ENCODE results near the gene TEX54. TPM values are rescaled to one million over a fixed set of nuclear protein-coding genes. Genes with fewer than 3 reads are reported as not detected.

TEX54 gene
- polyA plus RNA-seq, 2 of the 4 experiments (the other 2 are of a cell fraction): not detected

GRCh38 chr11:62842171-62842741 lies 9.6 kb upstream of the TEX54 start (continued):
- TF ChIP-seq NFE2L2 (conservative IDR thresholded peaks at IDR 0.05; ENCODE audit: low read length) (no peak), PHF8 (IDR thresholded peaks at IDR 0.05; ENCODE audit: borderline replicate concordance, low read depth) (peak; percentile 70; the same call in 1 of the 2 replicates), REST (IDR thresholded peaks at IDR 0.05) (no peak), MAX (IDR thresholded peaks at IDR 0.05) (no peak), SMC3 (IDR thresholded peaks at IDR 0.05) (no peak), RAD21 (conservative IDR thresholded peaks at IDR 0.05 in 1 of 2, IDR thresholded peaks at IDR 0.05 in 1 of 2) (no peak), CHD2 (IDR thresholded peaks at IDR 0.05; ENCODE audit: low read length, partially characterized antibody) (no peak), POLR2A (IDR thresholded peaks at IDR 0.05; ENCODE audit: low read length) (no peak; the same call in none of the 2 replicates), USF2 (IDR thresholded peaks at IDR 0.05) (no peak), POLR2AphosphoS2 (conservative IDR thresholded peaks at IDR 0.05; ENCODE audit: low read length) (no peak), E2F6 (IDR thresholded peaks at IDR 0.05; ENCODE audit: borderline replicate concordance, low read depth) (peak; percentile 46; the same call in 1 of the 2 replicates), HOXB13 (CRISPR knock-in tag; IDR thresholded peaks at IDR 0.05; ENCODE audit: low read depth) (peak; percentile 85), HEYL (CRISPR knock-in tag; IDR thresholded peaks at IDR 0.05) (no peak), BCL3 (IDR thresholded peaks at IDR 0.05) (no peak), MYC (IDR thresholded peaks at IDR 0.05; ENCODE audit: borderline replicate concordance, low read length) (no peak), ESRRA (IDR thresholded peaks at IDR 0.05; ENCODE audit: borderline replicate concordance, low read length) (no peak)

GRCh38 chr11:62841361-62842170 lies 8.9 kb upstream of the TEX54 start:
- no peaks in the 10 kb centered on the region for H3K9me3 ChIP-seq
- ATAC-seq: peak; percentile 87 to 91
- peak overlapping the region; percentile 94 to 99 for H3K27ac ChIP-seq
- FAIRE-seq: peak; percentile 100
- peak overlapping the region; percentile 89 for H3K4me3 ChIP-seq
- peaks cover 16% of the 10 kb centered on the region for H3K4me1 ChIP-seq
- POLR2A ChIA-PET: interaction anchor here (0.6 to 3.4 kb wide), 44 partner anchors 9 to 1097 kb away, joined by 3 to 159 read pairs (median 5); partner anchors contain the start of genes B3GAT3, C11orf98, CSKMT and EEF1G
- H3K4me2 ChIP-seq: peak overlapping the region; percentile 70
- peak; percentile 97 to 99 for DNase-seq (ENCODE audit: low read depth in 1 of 2, low spot score in 1 of 2)
- CTCF ChIA-PET: interaction anchor here (1.1 to 1.3 kb wide), 3 partner anchors 56 to 249 kb away, joined by 3 to 4 read pairs (median 4); no protein-coding TSS in a partner anchor
- WGBS (ENCODE audit: missing lambda C conversion rate): under 1% methylated on average over 33 of the region's 33 CpGs
- TF ChIP-seq FOXS1 (CRISPR knock-in tag; IDR thresholded peaks at IDR 0.05) (peak; percentile 92), CTCF (IDR thresholded peaks at IDR 0.05) (no peak), EHF (CRISPR knock-in tag; IDR thresholded peaks at IDR 0.05) (peak; percentile 99), E2F6 (IDR thresholded peaks at IDR 0.05; ENCODE audit: borderline replicate concordance, low read depth) (0 out of 2 replicates have a peak, but pooled peaks have one; percentile 13), MYC (IDR thresholded peaks at IDR 0.05; ENCODE audit: borderline replicate concordance, low read length) (peak; percentile 67), HDAC2 (IDR thresholded peaks at IDR 0.05) (no peak), RNF2 (IDR thresholded peaks at IDR 0.05; ENCODE audit: borderline replicate concordance, low read depth) (no peak), TP53 (CRISPR knock-in tag; IDR thresholded peaks at IDR 0.05) (peak; percentile 100)
